A673 (cell line): ENCODE data around the gene ARMCX4. TPM values are rescaled to one million over a fixed set of nuclear protein-coding genes. Genes with fewer than 3 reads are reported as not detected.

Experiments used
- Bru-seq: library from RNA; stranded (reverse); fragments of 400-500 nt; gene quantifications from one replicate; lab custom pipeline; 2021; lab: Mats Ljungman, UMichigan
- BruChase-seq, 2 experiments: library from RNA; stranded (reverse); fragments of 400-500 nt; gene quantifications; one replicate each; lab custom pipeline; 2021; lab: Mats Ljungman, UMichigan
- BruUV-seq: library from RNA; stranded (reverse); fragments of 400-500 nt; replicated peaks from 2 replicates; lab custom pipeline; 2021; lab: Mats Ljungman, UMichigan
- CTCF ChIA-PET: fragments of 300-600 bp; sonication (Branson Sonifier 250); formaldehyde crosslinking; loops from one replicate; lab custom pipeline; 2022; ENCODE audit warnings: antibody characterized with exemption; lab: Charles Lee
- POLR2A ChIA-PET: fragments of 300-600 bp; sonication (Branson Sonifier 250); formaldehyde crosslinking; loops from one replicate; lab custom pipeline; 2022; ENCODE audit warnings: antibody characterized with exemption; ENCODE audit not compliant: low non-redundant PET; lab: Charles Lee
- DNase-seq: peaks from one replicate; pipeline ENCODE4 v3.0.0-alpha.2; 2015; ENCODE audit warnings: low spot score
- H3K27ac ChIP-seq: fragments of 200-600 bp; sonication (generic); 2 replicates; pipeline ENCODE4 v1.5.1; 2016; ENCODE audit warnings: mixed run types, low read depth, mild to moderate bottlenecking, mixed read lengths, antibody characterized with exemption, low read length; ENCODE audit not compliant: poor library complexity, severe bottlenecking
- H3K27me3 ChIP-seq: fragments of 200-600 bp; sonication (generic); replicated peaks from 2 replicates; pipeline ENCODE4 v1.6.1; 2017; ENCODE audit warnings: mixed run types, low read depth, mild to moderate bottlenecking, mixed read lengths, antibody characterized with exemption, low read length; ENCODE audit not compliant: insufficient read depth, poor library complexity
- H3K36me3 ChIP-seq: fragments of 200-600 bp; sonication (generic); 2 replicates; pipeline ENCODE4 v1.6.1; 2016; ENCODE audit warnings: mixed run types, mild to moderate bottlenecking, mixed read lengths, antibody characterized with exemption, low read length; ENCODE audit not compliant: insufficient read depth, poor library complexity, severe bottlenecking
- H3K4me1 ChIP-seq: fragments of 200-600 bp; sonication (generic); 2 replicates; pipeline ENCODE4 v1.6.1; 2017; ENCODE audit warnings: mixed run types, mild to moderate bottlenecking, mixed read lengths, antibody characterized with exemption, low read length; ENCODE audit not compliant: insufficient read depth, poor library complexity, severe bottlenecking
- H3K4me3 ChIP-seq: fragments of 200-600 bp; sonication (generic); 2 replicates; pipeline ENCODE4 v1.5.1; 2016; ENCODE audit warnings: low read depth, mixed run types, mild to moderate bottlenecking, mixed read lengths, low read length; ENCODE audit not compliant: poor library complexity, severe bottlenecking
- H3K9me3 ChIP-seq: fragments of 200-600 bp; sonication (generic); 2 replicates; pipeline ENCODE4 v1.6.1; 2016; ENCODE audit warnings: mixed run types, low read depth, mild to moderate bottlenecking, mixed read lengths, antibody characterized with exemption, low read length; ENCODE audit not compliant: poor library complexity, severe bottlenecking
- EZH2 ChIP-seq: fragments of 200-600 bp; sonication (generic); IDR thresholded peaks from 2 replicates; pipeline ENCODE4 v1.6.1; 2017; ENCODE audit warnings: borderline replicate concordance, low read depth, mild to moderate bottlenecking, mixed read lengths, antibody characterized with exemption, low read length; ENCODE audit not compliant: poor library complexity, severe bottlenecking
- intact Hi-C: fragments of 100-400 bp; cut with micrococcal nuclease; formaldehyde crosslinking; loops from one replicate; pipeline ENCODE4 v1.10.0; 2022; ENCODE audit not compliant: unreplicated experiment
- long read RNA-seq: library from polyadenylated mRNA; stranded (forward); transcript quantifications from one replicate; pipeline ENCODE4 v2.0.0, GENCODE V29; 2022
- total RNA-seq: library from RNA; stranded (reverse); gene quantifications from 2 replicates; pipeline ENCODE4 v1.2.3, GENCODE V29; 2021
- TF ChIP-seq, protein P1 (sequence below): fragments of 300-800, 200-600 bp; sonication (generic); conservative IDR thresholded peaks from 2 replicates; pipeline ENCODE4 v1.5.1; 2017; ENCODE audit warnings: low read depth, mild to moderate bottlenecking, antibody characterized with exemption, low read length, moderate library complexity, mixed read lengths

Gene ARMCX4
- 12.0 and 13.3 TPM in 2 replicates for total RNA-seq
- Bru-seq, nascent RNA = percentile 63 among the genes with signal in this experiment
- BruChase-seq, experiment 1, labeled RNA remaining after a 2-hour chase = percentile 74 among the genes with signal in this experiment
- percentile 89 among the genes with signal in this experiment for BruChase-seq, experiment 2, labeled RNA remaining after a 6-hour chase
- long read RNA-seq, partial matches to known transcripts = 0 of 8 reads
- long read RNA-seq, other reads (novel, unspliced or antisense) = 8 of 8 reads

DNA sequence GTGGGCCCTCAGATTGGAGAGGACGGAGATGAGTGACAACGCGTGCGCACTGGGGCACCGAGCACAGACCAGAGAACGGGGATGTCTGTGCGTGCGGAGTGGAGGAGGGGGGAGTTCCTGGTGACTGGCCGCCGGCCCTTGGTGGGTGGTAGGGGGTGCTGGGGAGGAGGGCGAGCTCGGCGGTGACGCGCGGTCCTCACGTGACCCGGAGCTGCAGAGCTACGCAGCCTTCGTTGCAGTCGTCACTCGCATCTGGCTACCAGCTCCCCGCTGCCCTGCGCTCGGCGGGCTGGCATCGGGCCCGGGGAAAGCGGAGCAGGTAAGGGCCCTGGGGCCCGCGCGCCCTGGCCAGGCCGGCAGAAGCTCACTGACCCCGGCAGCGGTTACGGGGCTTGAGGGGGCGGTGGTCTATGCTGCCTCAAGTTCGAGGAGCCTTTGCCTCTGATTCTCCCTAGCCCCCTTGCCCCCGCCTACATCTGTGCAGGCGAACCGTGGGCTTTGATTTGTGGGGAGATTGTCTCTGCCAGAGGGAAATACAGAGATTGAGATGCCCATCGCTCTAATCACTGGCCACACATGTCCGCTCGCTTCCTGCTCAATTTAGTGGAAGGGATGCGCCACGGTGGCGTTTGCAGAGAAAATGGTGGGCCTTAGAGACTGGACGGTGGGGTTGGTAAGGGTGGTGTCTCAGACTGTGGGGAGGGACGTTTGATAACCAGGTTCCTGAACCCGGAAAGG, at the start of gene ARMCX4:
TSS of gene ARMCX4 (plus strand) at position 245 of the 738 bp plus-strand sequence. CDS start 3,134 bp downstream, outside the sequence.
- intact Hi-C loops = no loop called here
- BruUV-seq = no TSS peak
- Histone ChIP-seq H3K4me3 (peak within 1 kb of the TSS; percentile 53), H3K27me3 (no peaks in the 10 kb centered on the region), H3K27ac (peak within 1 kb of the TSS; percentile 37), H3K4me1 (no peaks in the 10 kb centered on the region), H3K36me3 (no peaks in the 10 kb centered on the region), H3K9me3 (no peaks in the 10 kb centered on the region)
- POLR2A ChIA-PET = no interaction called here
- DNase-seq = peak; percentile 60
- TF ChIP-seq, protein P1, sequence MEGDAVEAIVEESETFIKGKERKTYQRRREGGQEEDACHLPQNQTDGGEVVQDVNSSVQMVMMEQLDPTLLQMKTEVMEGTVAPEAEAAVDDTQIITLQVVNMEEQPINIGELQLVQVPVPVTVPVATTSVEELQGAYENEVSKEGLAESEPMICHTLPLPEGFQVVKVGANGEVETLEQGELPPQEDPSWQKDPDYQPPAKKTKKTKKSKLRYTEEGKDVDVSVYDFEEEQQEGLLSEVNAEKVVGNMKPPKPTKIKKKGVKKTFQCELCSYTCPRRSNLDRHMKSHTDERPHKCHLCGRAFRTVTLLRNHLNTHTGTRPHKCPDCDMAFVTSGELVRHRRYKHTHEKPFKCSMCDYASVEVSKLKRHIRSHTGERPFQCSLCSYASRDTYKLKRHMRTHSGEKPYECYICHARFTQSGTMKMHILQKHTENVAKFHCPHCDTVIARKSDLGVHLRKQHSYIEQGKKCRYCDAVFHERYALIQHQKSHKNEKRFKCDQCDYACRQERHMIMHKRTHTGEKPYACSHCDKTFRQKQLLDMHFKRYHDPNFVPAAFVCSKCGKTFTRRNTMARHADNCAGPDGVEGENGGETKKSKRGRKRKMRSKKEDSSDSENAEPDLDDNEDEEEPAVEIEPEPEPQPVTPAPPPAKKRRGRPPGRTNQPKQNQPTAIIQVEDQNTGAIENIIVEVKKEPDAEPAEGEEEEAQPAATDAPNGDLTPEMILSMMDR = no peak
- TF ChIP-seq EZH2 = no peak
- CTCF ChIA-PET = no interaction called here

DNA sequence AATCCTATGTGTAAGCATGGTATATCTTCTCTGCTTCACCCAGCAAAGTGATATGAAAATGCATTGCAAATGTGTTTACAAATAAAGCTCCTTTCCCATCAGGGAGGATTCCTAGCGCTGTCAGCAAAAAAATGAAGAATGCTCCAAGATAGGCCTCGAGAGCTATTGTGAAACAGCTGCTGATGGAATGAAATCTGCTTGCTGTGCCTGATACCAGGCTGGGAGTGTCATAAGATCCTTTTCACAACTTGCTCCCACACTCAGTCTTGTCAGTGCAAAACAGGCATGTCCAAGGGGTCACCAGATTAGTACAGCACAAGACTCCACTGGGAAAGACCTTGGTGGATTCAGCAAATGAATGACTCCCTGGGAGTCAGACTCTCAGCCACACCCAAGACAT, 43.2 kb upstream of the ARMCX4 start:
- DNase-seq = no peak
- Histone ChIP-seq H3K4me3 (no peak overlapping the region), H3K4me1 (no peaks in the 10 kb centered on the region), H3K36me3 (no peaks in the 10 kb centered on the region), H3K9me3 (no peaks in the 10 kb centered on the region), H3K27ac (no peak overlapping the region), H3K27me3 (no peaks in the 10 kb centered on the region)
- TF ChIP-seq, protein P1 = no peak
- TF ChIP-seq EZH2 = no peak
- intact Hi-C loops = no loop called here
- ChIA-PET CTCF (no interaction called here), POLR2A (no interaction called here)
- no TSS peak for BruUV-seq

DNA sequence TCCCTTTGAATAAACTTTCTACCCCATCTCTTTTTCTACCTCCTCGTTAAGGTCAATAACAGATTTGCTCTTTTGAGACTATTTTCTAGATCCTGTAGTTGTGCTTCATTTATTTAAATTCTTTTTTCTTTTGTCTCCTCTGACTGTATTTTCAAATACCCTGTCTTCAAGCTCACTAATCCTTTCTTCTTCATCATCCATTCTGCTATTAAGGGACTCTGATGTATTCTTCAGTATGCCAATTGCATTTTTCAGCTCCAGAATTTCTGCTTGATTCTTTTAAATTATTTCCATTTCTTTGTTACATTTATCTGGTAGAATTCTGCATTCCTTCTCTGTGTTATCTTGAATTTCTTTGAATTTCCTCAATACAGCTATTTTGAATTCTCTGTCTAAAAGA, 36.0 kb upstream of the ARMCX4 start:
- Histone ChIP-seq H3K4me1 (no peaks in the 10 kb centered on the region), H3K36me3 (no peaks in the 10 kb centered on the region), H3K9me3 (no peaks in the 10 kb centered on the region), H3K27ac (no peak overlapping the region), H3K27me3 (no peaks in the 10 kb centered on the region), H3K4me3 (no peak overlapping the region)
- POLR2A ChIA-PET = no interaction called here
- no peak for DNase-seq
- intact Hi-C loops = no loop called here
- no TSS peak for BruUV-seq
- CTCF ChIA-PET = interaction anchor here (0.5 kb wide), 1 partner anchor 33 kb away, joined by 3 read pairs; no protein-coding TSS in a partner anchor
- no peak for TF ChIP-seq EZH2
- TF ChIP-seq, protein P1 = no peak
